GM12874 (cell line): ENCODE results near the gene PAM.

ENCODE experiments used
- CTCF ChIP-seq: IDR thresholded peaks from 2 replicates; pipeline ENCODE4 v1.5.1; 2011; ENCODE audit warnings: low read depth, mild to moderate bottlenecking, control low read depth, low read length, moderate library complexity; ENCODE audit not compliant: insufficient read depth

PAM gene

GRCh38 chr5:102869230-102869629, 114.1 kb downstream of the PAM start:
- no peak for TF ChIP-seq CTCF

GRCh38 chr5:102873379-102873932, 118.4 kb downstream of the PAM start:
- TF ChIP-seq CTCF = no peak

- no peak for TF ChIP-seq CTCF
These were observed 118.9 kb downstream of the PAM start for GRCh38 chr5:102874054-102874453.

- TF ChIP-seq CTCF = no peak
These were observed 120.6 kb downstream of the PAM start for GRCh38 chr5:102875721-102876123.

- TF ChIP-seq CTCF = no peak
These were observed 121.5 kb downstream of the PAM start for GRCh38 chr5:102876610-102877009.

GRCh38 chr5:102879741-102880140, 124.6 kb downstream of the PAM start:
- TF ChIP-seq CTCF = no peak

- no peak for TF ChIP-seq CTCF
These were observed 131.5 kb downstream of the PAM start for GRCh38 chr5:102886586-102886985.
